OCI-LY1 (cell line): Measurements from ENCODE around the gene CYP11A1.

Experiments
- H2AFZ ChIP-seq: fragments of 200-600 bp; sonication (generic), shearing (Covaris generic); 2 replicates; pipeline ENCODE4 v1.6.0; 2014; ENCODE audit warnings: antibody characterized with exemption, mild to moderate bottlenecking, low read length
- H3F3A ChIP-seq: fragments of 200-600 bp; sonication (generic), shearing (Covaris generic); 2 replicates; pipeline ENCODE4 v1.6.0; 2014; ENCODE audit warnings: mild to moderate bottlenecking, antibody characterized with exemption, low read length, moderate library complexity; ENCODE audit not compliant: insufficient read depth
- H3K27ac ChIP-seq: fragments of 200-600 bp; sonication (generic); 2 replicates; pipeline ENCODE4 v1.5.1; 2014; ENCODE audit warnings: low read length, mixed run types, mild to moderate bottlenecking, low read depth; ENCODE audit not compliant: poor library complexity, severe bottlenecking
- H3K27me3 ChIP-seq: fragments of 200-600 bp; sonication (generic); 2 replicates; pipeline ENCODE4 v1.6.0; 2014; ENCODE audit warnings: antibody characterized with exemption, mild to moderate bottlenecking, low read length, moderate library complexity; ENCODE audit not compliant: insufficient read depth
- H3K36me3 ChIP-seq: fragments of 200-600 bp; sonication (generic); 2 replicates; pipeline ENCODE4 v1.6.1; 2014; ENCODE audit warnings: mild to moderate bottlenecking, antibody characterized with exemption, low read length, moderate library complexity, mixed read lengths; ENCODE audit not compliant: insufficient read depth
- H3K4me1 ChIP-seq: fragments of 200-600 bp; sonication (generic); 2 replicates; pipeline ENCODE4 v1.5.1; 2014; ENCODE audit warnings: mild to moderate bottlenecking, low read length, moderate library complexity; ENCODE audit not compliant: insufficient read depth, severe bottlenecking
- H3K4me2 ChIP-seq: fragments of 200-600 bp; sonication (generic), shearing (Covaris generic); 2 replicates; pipeline ENCODE4 v1.6.1; 2014; ENCODE audit warnings: low read length
- H3K4me3 ChIP-seq: fragments of 200-600 bp; sonication (generic); 2 replicates; pipeline ENCODE4 v1.5.1; 2014; ENCODE audit warnings: low read length, low read depth, mild to moderate bottlenecking, mixed read lengths; ENCODE audit not compliant: poor library complexity, severe bottlenecking
- H3K79me2 ChIP-seq: fragments of 200-600 bp; shearing (Covaris generic); 2 replicates; pipeline ENCODE4 v1.6.1; 2016; ENCODE audit warnings: mixed run types, low read length, mixed read lengths; ENCODE audit not compliant: insufficient read depth
- H3K9ac ChIP-seq: fragments of 200-600 bp; sonication (generic), shearing (Covaris generic); 2 replicates; pipeline ENCODE4 v1.6.1; 2014; ENCODE audit warnings: mild to moderate bottlenecking, low read length, mixed read lengths
- H3K9me2 ChIP-seq: fragments of 200-600 bp; sonication (generic), shearing (Covaris generic); 2 replicates; pipeline ENCODE4 v1.6.1; 2014; ENCODE audit warnings: low read depth, mild to moderate bottlenecking, low read length, mixed read lengths
- H3K9me3 ChIP-seq: fragments of 200-600 bp; shearing (Covaris generic); 2 replicates; pipeline ENCODE4 v1.6.1; 2014; ENCODE audit warnings: low read length, mixed read lengths
- H4K20me1 ChIP-seq: fragments of 200-600 bp; sonication (generic), shearing (Covaris generic); 2 replicates; pipeline ENCODE4 v1.6.0; 2016; ENCODE audit warnings: mild to moderate bottlenecking, low read length; ENCODE audit not compliant: insufficient read depth
- EZH2 ChIP-seq: fragments of 200-600 bp; sonication (generic), shearing (Covaris generic); IDR thresholded peaks from 2 replicates; pipeline ENCODE4 v1.8.0; 2017; ENCODE audit warnings: borderline replicate concordance, mixed run types, mild to moderate bottlenecking, antibody characterized with exemption, low read length, moderate library complexity, mixed read lengths
- TF ChIP-seq, protein P1 (sequence below): fragments of 200-600 bp; sonication (generic), shearing (Covaris generic); IDR thresholded peaks from 2 replicates; pipeline ENCODE4 v1.5.1; 2017; ENCODE audit warnings: mild to moderate bottlenecking, antibody characterized with exemption, low read length, moderate library complexity, mixed read lengths

Gene CYP11A1

DNA sequence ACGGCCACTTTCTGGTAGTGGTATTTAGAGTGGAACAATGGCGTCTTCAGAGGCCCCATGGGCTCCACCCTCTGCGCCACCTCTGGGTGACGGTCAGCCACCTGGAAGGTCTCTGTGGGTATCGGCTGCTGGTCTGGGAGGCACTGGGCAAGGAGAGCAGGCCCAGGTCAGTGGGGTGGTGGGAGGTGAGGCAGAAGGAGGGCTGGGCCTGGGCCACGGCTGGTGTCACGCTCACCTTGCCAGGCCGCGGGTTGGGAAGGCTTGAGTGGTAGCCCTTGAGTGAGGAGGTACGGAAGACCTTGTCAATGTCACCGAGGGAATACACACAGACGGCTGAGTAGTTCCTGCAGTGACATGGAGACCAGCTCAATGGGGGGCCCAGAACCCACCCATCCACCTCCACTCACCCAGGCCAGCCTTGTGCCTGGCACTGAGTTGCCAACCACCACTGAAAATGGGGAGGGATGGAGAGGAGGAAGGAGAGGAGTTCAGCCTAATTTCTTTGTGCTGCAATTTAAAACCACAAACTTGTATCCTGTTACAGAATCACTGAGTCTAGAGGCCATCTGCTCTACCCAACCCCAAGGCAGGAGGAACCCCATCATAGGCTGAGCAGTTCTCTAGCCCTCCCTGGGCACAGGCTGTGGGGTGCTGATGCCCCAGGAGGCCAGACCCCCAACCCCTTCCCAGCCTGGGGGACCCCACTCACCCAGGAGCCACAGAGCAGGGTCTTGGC is 47.3 kb upstream of the CYP11A1 start:
- no peak overlapping the region for H3K4me3 ChIP-seq
- H3K27ac ChIP-seq, result no peak overlapping the region
- H4K20me1 ChIP-seq, result no peaks in the 10 kb centered on the region
- no peaks in the 10 kb centered on the region for H3K9me2 ChIP-seq
- H3K9ac ChIP-seq, result no peak overlapping the region
- H3K27me3 ChIP-seq, result 0 out of 2 replicates have a peak, but pooled peaks cover 4% of the 10 kb centered on the region
- H3K79me2 ChIP-seq, result no peaks in the 10 kb centered on the region
- no peak for TF ChIP-seq EZH2
- TF ChIP-seq, protein P1, sequence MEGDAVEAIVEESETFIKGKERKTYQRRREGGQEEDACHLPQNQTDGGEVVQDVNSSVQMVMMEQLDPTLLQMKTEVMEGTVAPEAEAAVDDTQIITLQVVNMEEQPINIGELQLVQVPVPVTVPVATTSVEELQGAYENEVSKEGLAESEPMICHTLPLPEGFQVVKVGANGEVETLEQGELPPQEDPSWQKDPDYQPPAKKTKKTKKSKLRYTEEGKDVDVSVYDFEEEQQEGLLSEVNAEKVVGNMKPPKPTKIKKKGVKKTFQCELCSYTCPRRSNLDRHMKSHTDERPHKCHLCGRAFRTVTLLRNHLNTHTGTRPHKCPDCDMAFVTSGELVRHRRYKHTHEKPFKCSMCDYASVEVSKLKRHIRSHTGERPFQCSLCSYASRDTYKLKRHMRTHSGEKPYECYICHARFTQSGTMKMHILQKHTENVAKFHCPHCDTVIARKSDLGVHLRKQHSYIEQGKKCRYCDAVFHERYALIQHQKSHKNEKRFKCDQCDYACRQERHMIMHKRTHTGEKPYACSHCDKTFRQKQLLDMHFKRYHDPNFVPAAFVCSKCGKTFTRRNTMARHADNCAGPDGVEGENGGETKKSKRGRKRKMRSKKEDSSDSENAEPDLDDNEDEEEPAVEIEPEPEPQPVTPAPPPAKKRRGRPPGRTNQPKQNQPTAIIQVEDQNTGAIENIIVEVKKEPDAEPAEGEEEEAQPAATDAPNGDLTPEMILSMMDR, result no peak
- no peak overlapping the region for H2AFZ ChIP-seq
- no peak overlapping the region for H3K4me2 ChIP-seq
- no peaks in the 10 kb centered on the region for H3F3A ChIP-seq
- no peaks in the 10 kb centered on the region for H3K4me1 ChIP-seq
- H3K9me3 ChIP-seq, result no peaks in the 10 kb centered on the region
- H3K36me3 ChIP-seq, result no peaks in the 10 kb centered on the region

DNA sequence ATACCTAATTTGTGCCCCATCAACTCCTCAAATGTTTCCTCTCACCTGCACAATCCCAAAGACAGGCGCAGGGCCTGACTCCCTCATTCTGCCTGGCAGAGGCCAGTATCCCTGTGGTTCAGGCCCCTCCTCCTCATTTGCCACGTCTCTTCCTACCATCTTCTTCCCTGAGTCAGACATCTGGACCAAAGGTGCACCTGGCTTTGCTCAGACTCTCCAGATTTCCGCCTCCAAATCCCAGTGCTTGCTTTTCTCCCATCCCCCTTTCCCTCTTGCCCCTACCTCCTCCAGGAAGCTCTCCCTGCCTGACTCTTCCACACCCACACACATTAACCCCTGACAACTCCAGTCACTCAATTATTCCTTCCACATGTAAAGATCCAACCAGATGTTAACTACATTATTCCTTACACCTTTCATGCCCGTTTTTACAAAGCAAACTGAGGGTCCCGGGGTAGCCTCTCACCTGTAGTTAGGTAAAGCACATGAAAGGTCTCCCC is 46.7 kb upstream of the CYP11A1 start:
- Histone ChIP-seq H4K20me1 (no peaks in the 10 kb centered on the region), H3K9ac (no peak overlapping the region), H2AFZ (no peak overlapping the region), H3K79me2 (no peaks in the 10 kb centered on the region), H3K9me3 (no peaks in the 10 kb centered on the region), H3K4me1 (no peaks in the 10 kb centered on the region), H3K4me2 (no peak overlapping the region), H3K27me3 (0 out of 2 replicates have a peak, but pooled peaks cover 4% of the 10 kb centered on the region), H3K9me2 (no peaks in the 10 kb centered on the region), H3K27ac (no peak overlapping the region), H3F3A (no peaks in the 10 kb centered on the region), H3K36me3 (no peaks in the 10 kb centered on the region), H3K4me3 (no peak overlapping the region)
- TF ChIP-seq, protein P1, result no peak
- no peak for TF ChIP-seq EZH2

DNA sequence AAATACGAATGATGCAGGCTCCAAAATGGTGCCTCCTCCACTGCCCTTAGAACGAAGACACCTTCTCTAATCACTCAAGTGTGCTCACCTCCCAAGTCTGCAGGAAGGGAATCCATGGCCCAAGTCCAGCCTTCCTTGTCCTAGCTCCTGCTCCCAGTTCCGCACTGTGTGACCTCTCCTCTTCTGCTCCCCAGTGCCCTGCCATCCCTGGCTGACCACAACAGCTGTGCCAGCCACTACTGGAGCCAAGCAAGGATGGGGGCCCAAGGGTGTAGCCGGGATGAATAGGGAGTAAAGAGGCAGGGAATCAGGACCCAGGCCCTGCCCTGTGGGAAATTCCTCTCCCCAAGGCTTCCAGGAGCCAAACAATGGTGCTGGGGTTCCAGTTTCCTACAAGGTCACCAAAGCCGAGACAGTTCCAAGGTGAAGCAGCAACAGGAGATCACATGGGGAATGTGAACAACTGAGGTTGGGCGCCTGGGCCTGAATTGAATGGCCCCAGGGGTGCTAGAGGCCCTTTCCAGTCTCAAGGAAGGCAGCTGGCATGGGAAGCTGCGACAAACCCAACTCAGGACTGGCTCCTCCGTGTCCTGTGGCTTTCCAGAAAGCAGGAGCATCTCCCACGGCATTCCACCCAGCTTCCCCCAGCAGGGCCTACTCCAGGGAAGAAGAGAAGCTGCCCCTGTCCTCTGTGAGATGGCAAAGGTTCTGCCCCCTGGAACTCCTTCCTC is 46.1 kb upstream of the CYP11A1 start:
- Histone ChIP-seq H4K20me1 (no peaks in the 10 kb centered on the region), H3K27ac (no peak overlapping the region), H3K27me3 (0 out of 2 replicates have a peak, but pooled peaks cover 9% of the 10 kb centered on the region), H3K9ac (no peak overlapping the region), H3K79me2 (no peaks in the 10 kb centered on the region), H3K4me1 (no peaks in the 10 kb centered on the region), H3K9me2 (no peaks in the 10 kb centered on the region), H2AFZ (no peak overlapping the region), H3K4me2 (no peak overlapping the region), H3F3A (no peaks in the 10 kb centered on the region), H3K4me3 (no peak overlapping the region), H3K36me3 (no peaks in the 10 kb centered on the region), H3K9me3 (no peaks in the 10 kb centered on the region)
- no peak for TF ChIP-seq EZH2
- TF ChIP-seq, protein P1, result no peak
